HG03469 (cell line): ENCODE results near the gene ERP27.
A peak's percentile ranks its signal among the peaks of the same experiment; 100 is the strongest.

Experiments
- ATAC-seq: cut with Tn5 transposase; IDR thresholded peaks from one replicate; pipeline ENCODE4 v1.9.1; 2021; ENCODE audit warnings: mild to moderate bottlenecking, moderate library complexity, moderate number of reproducible peaks; ENCODE audit not compliant: unreplicated experiment

Gene ERP27

DNA sequence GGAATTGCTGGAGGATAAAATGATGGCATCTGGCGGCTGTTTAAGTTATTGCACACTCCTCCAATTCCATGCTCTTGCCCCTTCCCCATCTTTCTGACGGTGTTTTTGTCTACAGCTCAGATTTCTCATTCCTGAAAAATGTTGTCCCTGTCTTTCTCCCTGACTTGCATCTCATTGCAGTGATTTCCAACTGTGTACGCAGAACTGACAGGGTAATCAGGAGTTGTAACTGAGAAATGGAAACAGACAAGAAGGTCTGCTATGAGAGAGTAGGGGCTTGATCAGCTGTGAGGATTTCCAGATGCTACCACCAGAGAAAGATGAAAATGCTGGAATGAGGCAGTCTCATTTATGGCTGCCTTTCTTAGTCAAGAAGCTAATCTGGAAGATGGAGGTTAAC is 1.3 kb downstream of the ERP27 start:
- no peak for ATAC-seq

DNA sequence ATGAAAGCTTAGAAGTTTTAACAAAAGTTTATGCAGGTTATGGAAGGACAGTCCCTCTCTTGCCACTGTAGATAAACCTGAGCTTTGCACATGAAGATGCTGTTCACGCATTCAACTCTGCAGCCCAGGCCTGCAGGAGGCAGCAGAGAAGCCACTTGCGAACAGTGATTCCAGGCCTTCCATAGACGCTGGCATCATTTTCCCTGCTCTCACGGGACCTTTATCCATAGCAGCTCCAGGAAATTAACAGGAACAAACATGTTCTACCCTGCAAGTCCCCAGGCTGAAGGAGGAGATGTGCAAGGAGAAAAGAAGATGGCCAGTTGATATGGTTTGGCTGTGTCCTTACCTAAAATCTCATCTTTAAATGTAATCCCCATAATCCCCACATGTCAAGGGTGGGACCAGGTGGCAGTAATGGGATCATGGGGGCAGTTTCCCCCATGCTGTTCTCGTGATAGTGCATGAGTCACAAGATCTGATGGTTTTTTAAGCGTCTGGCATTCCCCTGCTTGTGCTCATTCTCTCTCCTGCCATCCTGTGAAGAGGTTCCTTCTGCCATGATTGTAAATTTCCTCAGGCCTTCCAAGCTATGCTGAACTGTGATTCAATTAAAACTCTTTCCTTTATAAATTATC is 2.0 kb downstream of the ERP27 start:
- no peak for ATAC-seq

DNA sequence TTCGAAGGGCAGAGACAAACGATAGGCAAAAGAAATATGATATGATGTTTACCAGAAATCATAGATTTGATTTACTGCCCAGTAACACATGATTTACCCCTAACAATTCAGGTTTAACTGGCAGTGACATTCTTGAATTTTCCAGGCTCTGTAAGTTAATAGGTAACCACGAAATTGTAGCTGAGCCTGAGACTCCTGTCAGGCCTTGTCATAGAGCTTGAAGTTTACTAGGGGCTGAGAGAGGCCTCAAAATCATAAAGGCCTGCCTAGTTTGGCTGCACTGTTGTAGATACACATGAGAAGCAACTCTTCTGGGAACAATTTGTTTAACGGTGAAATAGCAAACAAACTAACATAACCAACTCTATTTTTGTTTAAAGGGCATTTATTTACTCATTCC is 3.3 kb downstream of the ERP27 start:
- ATAC-seq = no peak

DNA sequence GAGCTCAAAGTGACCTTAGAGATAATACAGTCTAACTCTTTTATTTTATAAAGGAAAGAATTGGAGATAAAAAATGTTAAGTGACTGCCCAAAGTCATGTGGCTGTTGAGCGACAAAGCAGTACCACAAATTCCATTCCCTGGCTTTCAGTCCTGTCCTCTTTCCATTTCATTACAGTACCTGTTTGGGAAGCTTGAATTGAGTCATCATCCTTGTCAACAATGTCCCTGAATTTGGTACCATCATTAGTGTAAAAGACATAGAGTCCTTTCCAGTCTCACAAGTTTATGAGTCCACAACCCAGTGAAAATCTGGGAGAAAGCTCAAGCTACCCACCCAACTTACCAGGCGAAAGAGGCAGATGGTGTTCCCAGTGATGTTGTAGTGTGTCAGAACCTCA is 3.8 kb downstream of the ERP27 start:
- ATAC-seq = no peak

DNA sequence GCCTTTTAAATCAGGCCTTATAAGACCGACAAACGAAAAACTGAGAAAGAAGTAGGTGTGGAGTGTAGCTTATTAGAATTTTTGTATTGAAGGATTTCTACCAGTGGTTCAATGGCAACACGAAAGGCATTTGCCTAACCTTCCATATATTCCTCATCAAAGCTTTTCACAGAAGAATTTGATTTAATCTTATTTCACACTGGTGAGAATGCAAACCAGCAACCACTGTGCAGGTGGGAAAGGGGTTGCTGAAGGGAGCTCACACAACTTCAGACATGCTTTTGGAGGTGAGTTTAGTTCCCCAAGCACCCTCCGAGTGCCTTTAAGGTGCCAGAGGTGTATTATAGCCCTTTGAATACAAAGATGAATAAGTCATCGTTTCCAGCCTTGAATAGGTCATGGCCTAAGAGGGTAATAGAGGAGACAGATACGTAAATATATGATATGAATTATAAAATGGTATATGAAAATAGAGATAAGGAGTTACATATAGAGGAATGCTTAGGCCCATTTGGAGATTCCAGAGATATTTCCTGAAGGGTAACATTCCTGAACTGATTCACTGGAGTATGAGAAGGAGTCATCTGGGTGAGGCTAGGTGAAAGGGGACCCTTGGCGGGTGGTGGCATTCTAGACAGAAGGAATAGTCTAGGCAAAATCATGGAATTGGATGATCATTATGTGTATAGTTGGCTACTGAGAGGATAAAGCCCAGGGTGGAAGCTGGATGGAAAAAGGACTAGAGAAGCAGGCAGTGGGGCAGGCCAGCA is 6.4 kb downstream of the ERP27 start:
- ATAC-seq = no peak

DNA sequence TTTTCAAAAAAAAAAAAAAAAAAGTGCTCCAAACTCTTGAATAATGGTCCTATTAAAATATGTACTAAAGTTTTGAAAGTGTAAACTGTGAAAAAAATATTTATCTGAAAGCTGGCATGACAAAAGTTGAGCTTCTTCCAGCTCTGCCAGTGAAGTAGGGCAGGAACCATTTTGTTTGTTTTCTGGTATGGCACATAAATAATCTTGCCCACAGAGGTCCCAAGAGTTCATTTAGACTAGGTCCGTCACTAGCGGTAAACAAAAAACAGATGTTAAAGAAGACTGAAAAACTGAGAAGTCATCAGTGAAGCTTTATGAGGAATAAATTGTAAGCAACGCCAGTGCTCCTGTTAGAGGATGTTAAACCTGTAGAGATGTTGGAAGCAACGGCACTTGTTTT is 7.0 kb downstream of the ERP27 start:
- ATAC-seq = no peak

DNA sequence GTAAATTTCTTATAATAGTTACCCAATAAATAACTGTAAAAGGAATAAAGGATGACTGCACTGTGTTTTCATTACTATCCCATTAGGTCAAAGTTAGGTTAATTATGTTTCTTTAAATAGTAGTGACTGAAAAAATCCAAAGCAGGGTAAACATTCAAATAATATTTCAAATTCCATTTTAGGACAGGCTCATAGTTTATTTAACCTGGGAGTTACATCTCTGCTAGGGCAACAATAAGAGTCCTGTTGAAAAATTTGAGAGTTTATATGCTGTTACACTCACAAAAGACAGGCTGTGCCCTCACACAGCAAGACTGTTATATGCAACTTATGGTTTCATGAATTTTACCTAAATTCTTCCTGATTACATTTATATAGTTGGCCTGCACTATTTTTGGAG is 8.0 kb downstream of the ERP27 start:
- no peak for ATAC-seq

DNA sequence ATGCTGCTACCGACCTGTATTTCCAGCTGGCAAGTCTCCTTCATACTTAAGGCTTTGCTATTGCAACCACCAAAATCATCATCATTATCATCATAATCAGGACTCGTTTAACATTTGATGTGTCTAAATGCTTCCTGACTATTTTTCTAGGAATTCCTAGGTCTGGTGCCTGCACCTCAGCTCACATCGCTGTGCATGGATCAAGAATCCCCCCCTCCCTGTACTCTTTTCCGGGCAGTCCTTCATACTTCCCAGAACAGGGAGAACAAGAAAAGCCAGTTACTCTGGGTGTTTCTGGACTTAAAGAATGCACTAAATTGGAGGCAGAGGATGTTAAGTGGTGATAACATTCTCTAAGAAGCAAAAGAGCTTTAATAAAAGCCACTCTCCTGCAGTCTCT is 9.4 kb downstream of the ERP27 start:
- no peak for ATAC-seq

DNA sequence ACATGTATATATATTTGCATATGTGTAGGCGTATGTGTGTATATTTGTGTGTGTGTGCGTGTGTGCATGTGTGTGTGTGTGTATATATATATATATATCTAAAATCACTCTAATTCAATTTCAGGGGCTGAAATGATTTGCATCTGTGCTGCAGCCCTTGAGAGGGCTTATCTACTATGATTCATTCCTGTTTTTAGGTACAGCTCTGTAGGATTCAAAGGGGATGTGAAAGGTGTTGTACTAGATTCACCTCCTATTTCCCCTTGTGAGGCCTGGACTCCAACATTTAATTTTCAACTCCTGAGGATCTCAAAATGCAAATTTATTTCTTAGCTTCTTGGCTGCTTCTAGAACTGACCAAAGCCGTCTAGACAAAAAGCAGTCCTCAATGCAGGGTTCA is 11.1 kb downstream of the ERP27 start:
- no peak for ATAC-seq

DNA sequence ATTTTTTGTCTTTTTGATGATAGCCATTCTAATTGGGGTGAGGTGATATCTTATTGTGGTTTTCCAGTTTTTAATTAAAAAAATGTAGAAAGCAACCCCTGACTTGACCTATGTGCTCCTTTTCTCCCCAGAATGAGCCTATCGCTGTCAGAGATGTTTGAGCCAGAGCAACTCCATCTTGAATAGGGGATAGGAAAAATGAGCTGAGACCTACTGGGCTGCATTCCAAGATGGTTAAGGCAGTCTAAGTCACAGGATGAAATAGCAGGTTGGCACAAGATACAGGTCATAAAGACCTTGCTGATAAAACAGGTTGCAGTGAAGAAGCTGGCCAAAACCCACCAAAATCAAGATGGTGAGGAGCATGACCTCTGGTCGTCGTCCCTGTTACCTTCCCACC is 13.8 kb downstream of the ERP27 start:
- ATAC-seq = no peak

DNA sequence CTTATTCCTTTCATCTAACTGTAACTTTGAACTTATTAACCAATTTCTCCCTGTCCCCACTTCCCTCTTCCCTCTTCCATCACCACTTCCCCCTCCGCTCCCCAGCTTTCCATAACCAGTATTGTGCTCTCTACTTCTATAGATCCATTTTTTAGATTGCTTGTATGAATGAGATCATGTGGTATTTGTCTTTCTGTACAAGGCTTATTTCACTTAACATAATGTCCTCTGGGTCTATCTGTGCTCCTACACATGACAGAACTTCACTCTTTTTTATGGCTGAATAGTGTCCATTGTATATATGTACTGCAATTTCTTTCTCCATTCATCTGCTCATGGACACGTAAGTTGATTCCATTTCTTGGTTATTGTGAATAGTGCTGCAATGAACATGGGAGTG is 14.4 kb downstream of the ERP27 start:
- ATAC-seq = no peak

DNA sequence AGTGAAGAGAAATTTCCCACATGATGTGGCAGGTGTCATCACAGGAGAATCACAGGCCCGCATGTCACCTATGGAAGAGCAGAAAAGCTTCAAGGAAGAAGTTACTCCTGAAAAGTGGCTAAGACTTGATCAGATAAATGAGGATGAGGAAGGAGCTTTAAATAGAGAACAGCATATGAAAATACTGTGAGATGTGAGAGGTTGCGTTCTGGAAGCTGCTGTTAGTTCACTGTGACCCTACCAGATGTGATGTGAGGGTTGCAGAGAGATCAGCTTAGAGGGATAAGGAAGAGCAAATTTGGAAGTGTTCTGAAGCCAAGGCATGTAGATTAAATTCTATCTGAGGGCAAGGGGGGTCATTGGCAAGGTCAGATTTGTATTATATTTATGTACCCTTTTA is 17.1 kb downstream of the ERP27 start:
- peak; percentile 52 for ATAC-seq

DNA sequence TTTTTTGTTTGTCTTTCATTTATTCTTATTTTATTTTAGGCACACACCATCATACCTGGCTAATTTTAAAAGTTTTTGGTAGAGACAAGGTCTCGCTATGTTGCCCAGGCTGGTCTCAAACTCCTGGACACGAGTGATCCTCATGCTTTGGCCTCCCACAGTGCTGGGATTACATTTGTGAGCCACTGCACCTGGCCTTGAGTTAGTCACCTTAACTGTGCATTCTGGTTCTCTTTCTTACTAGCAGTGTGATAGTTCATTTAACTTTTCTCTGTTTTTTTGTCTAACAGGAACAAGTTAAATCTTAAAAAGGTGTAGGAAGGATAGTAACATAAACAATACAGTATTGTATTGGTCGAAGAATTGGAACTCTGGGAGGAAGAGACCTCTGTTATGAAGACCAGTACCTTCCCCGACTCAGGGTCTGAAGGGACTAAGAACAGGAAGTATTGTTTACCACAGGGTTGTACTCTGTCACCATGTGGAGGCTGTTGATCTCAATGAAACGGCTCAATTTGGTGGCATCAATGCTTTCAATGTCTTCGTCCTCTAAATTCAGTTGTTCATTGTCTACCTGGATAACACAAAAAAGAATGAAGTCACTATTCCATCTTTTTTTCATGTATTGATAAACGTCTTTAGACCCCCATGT is 17.7 kb downstream of the ERP27 start:
- peak; percentile 51 for ATAC-seq

DNA sequence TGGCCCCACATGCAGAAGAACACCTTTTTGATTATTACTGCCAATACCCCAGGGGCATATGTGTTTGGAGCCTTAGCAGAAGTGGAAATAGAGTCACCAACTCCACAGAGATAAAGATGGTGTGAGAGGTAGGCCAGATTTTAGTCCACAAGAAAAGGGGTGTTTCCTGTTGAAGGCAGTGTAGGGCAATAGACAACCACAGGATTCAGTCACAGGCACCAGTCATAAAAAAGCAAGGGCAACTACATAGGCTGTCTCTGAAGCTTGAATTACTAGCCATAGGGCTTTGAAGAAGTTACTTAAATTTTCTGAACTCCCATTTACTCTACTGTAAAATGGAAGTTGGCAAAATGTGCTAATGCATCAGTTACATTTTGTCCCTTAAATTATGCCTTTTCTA is 18.9 kb downstream of the ERP27 start:
- no peak for ATAC-seq

DNA sequence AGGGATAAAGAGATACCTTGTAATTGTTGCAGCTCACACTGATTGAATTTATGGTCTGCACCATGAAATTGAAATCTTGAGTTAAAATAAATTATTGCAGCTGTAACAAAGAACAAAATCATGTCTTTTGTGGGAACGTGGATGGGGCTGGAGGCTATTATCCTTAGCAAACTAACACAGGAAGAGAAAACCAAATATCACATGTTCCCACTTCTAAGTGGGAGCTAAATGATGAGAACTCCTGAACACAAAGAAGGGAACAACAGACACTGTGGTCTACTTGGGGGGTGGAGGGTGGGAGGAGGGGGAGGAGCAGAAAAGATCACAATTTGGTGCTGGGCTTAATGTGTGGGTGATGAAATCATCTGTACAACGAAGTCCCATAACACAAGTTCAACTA is 22.6 kb downstream of the ERP27 start:
- ATAC-seq = no peak

DNA sequence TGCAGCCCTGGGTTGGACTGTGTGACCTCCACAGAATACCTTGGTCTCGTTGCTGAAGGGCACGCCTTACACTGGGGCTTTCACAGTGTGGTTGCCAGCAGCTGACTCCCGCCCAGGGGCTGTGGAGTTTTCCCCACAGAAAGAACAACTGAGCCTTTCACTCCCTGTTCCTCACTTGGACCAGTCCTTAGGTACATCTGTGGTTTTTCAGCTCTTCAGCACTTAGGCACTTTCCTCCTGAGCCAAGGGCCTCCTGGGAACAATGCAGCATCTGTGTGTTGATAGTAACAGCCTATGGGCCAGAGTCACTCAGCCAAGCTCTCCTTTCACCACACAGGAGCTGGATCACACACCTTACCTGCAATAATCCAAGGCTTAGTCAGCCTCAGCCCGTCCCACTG is 25.0 kb downstream of the ERP27 start:
- ATAC-seq = no peak

DNA sequence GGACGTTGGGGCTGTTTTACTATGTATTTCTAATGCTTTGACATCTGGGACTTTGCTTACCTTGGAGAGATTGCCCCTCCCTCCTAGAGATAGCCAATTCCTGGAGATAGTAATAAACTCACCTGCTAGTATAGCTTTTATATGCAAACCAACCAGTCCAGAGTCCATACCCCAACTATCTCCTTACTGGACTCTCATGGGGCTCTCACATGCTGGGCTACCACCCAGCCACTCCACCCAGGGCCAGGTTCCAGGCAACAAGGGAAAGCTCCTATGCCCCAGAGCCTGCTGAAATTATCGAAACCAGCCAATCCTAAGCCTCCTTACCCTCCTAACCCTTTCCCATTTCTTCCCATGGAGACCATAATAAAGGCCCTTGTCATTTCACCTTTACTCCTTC is 27.2 kb downstream of the ERP27 start:
- ATAC-seq = no peak

DNA sequence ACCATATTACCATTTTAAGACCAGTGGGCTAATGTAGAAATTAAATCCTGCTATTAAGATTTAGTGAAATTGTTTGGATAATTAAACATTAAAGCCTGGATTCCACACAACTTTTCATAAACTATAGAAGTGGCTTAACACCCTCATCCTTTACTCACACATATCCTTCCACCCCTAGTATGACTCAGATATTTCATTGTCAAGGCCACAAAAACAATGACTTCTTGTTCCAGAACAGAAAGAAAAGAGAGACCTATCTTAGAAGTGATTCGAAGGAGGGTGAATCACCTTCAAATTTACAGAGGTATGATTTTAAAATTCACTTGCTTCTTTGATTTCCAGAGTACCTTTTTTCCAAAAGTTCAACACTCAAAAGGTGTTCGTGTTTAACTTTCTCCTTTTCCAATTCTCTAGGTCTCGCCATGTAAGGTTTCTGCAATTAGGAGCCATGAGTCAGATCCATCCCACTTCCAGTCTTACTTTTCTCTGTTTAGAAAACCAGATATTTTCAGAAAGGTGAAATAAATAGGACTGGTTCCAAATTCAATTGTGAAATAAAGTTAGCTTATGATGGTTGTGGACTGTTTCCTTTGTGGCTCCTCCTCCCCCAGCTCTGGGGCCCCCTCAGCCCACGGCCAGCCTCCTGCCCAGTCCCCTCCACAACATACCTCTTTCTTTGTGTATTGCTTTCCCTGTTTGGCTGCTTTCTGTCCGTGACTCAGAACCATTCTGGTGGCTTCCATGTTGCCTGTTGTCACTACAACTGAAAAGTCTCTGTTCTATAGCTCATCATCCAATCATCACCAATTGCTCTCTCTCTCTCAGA is 28.0 kb downstream of the ERP27 start:
- ATAC-seq = no peak

DNA sequence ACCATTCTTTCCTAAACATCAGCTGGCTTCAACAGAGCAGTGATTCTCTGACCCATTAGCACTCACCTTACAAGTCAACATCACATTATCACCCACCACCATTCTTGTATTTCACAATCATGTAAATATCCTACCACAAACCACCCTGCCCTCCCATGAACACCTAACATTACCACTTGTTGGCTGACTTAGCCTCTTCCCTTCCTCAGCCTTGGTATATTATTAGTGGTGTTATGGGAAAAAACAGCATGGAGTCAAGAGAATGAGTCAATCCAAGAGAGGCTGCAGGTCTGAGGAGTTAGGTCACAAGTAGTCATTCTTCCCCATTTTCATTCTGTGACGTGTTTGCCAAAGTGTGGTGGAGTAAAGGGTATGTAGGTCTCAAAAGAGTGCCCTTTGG is 30.4 kb downstream of the ERP27 start:
- no peak for ATAC-seq

DNA sequence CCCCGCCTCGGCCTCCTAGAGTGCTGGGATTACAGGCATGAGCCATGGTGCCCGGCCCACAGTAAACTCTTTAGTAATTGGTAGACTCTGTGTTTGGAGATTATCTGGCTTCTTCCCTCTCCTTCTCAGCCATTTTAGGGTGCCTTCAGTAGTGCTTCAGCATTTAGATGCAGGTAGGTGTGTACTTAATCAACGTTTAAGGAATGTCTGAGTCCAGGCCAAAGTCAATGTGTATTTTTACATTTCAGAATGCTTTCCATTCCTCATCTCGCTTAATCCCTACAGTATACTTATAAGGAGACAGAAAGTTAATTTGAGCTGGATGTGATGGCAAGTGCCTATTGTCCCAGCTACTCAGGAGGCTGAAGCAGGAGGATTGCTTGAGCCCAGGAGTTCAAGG is 32.2 kb downstream of the ERP27 start:
- no peak for ATAC-seq

DNA sequence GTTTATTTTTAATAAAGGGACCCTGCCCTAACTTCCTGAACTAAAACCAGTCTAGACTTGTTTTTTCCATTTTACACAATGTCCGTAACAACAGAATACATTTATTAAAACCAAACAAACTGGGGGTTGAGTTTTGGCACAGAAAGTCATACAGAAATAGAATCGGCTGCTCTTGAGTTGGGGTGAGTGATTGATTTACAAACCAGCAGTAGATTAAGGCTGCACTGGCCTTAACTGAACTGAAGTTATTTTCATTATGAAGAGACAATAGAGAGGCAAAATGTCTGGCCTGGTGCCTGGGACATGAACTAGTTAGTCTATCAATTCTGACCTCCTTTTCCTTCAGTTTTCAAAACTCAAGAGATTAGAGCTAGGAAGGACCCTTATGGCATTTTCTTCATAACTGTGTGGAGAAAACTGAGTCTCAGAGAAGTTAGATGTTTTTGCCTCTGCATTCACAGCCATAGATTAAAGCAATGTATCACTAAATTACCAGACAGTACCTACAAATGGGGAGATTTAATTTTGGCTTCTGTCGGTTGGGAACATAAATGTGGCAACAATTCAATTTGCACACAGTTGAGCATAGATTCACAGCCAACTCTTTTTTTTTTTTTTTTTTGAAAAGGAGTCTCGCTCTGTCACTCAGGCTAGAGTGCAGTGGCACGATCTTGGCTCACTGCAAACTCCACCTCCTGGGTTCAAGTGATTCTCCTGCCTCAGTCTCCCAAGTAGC is 32.9 kb downstream of the ERP27 start:
- ATAC-seq = no peak
